Glomerular visceral epithelial cell (primary cell): ENCODE measurements around the gene ITGB1BP1.
"Not testable (repeated sequence)": the region's sequence is repeated elsewhere in the genome, so short reads cannot be mapped to it uniquely, and the experiment has no call there.

ENCODE experiments used
- DNase-seq: peaks from one replicate; pipeline ENCODE4 v3.0.0-alpha.2; 2016; ENCODE audit errors: extremely low spot score

The ITGB1BP1 gene

DNA sequence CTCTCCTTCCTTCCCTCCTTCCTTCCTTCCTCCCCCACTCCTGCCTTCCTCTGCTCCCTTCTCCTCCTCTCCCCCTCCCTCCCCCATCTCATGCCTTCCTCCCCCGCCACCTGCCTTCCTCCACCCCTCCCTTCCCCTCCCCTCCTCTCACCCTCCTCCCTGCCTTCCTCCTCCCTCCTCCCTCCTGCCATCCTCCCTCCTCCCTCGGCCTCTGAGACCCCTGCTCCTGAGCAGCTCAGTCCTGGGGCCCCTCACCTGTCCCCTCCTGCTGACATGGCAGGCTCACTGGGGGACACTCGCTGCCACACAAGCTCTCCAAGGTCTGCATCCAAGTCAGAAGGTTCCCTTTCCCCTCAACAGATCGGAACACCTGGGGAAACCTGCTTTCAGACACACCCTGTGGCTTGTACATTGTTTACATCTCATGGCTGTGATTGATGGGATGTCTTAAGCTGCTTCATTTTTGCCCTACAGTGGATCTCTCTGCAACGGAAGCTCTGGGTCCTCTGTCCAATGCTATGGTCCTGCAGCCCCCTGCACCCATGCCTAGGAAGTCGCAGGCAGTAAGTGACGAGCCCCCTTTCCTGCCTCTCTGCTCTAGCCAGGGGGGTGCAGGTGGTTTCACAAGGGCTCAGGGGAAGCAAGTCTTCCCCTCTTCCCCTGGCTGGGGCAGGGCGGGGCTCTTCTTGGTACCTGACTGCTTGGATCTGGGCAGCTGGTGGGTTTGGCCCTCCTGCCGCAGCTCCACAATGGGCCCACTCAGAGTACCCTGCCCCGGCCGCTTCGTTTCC, 22.9 kb downstream of the ITGB1BP1 start:
- no peak for DNase-seq

DNA sequence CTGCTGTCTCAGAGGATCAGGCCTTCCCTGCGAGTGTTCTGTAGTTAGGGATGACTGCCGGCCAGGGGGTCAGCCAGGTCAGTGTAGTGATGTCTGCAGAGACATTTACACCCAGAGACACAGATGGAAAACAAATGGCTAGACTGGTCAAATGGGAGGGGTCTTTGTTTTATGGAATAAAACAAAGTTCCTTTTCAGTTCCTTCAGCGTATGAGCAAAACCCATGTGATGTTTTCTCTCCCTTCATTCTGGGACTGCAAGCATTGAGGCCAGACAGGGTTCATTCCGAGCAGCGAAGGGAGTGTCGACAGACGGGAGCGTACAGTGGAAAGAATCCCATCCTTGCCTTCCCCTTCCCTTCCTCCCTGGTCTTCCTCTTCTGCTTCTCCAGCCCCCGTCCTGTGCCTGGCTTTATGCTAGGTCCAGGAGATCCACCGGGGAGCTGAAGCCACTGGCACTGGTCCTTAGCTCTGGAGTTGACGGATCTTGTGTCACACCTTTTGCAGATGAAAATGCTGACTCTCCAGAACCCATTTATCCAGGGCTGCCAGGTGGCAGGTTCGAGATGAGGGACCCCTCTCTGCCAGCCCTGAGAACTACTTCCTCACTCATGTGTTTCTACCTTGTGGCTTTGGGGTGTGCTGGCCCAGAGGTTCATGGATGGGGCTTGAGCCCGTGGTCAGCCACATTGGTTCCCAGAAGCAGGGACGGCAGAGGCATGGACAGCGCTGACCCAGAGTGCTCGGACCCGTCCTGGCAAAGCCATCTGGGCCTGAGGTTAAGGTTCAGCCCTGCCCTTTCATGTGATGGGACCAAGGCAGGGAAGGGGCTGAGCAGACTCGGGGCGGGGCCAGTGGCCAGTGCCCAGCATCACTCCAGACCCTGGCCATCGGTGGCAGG, 24.2 kb downstream of the ITGB1BP1 start:
- DNase-seq = no peak

DNA sequence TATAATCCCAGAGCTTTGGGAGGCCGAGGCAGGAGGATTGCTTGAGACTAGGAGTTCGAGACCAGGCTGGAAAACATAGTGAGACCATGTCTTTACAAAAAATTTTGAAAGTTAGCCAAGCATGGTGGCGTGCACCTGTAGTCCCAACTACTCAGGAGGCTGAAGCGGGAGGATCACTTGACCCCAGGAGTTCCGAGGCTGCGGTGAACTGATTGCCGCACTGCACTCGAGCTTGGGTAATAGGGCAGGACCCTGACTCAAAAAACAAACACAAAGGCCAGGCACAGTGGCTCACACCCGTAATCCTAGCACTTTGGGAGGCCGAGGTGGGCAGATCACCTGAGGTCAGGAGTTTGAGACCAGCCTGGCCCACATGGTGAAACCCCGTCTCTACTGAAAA, 25.1 kb downstream of the ITGB1BP1 start:
- not testable (repeated sequence) for DNase-seq

GRCh38 chr2:9397201-9397600, 26.1 kb downstream of the ITGB1BP1 start:
- DNase-seq = no peak

DNA sequence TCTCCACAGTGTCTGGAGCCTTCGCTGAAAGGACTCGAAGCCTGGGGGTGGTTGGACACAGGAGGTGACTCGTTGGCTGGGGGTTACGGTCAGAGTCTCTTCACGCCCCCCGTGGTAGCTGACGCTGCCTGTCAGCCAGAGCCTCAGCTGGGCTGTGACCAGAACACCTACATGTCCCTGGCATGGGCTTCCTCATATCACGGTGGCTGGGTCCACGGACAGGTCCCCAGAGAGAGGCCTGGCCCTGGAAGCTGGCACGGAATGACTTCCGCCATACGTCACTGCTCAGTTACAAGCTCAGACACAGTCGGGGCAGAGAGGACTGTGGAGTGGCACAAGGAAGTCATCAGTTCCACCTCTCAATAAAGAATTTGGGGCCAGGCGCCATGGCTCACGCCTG, 28.5 kb downstream of the ITGB1BP1 start:
- no peak for DNase-seq

DNA sequence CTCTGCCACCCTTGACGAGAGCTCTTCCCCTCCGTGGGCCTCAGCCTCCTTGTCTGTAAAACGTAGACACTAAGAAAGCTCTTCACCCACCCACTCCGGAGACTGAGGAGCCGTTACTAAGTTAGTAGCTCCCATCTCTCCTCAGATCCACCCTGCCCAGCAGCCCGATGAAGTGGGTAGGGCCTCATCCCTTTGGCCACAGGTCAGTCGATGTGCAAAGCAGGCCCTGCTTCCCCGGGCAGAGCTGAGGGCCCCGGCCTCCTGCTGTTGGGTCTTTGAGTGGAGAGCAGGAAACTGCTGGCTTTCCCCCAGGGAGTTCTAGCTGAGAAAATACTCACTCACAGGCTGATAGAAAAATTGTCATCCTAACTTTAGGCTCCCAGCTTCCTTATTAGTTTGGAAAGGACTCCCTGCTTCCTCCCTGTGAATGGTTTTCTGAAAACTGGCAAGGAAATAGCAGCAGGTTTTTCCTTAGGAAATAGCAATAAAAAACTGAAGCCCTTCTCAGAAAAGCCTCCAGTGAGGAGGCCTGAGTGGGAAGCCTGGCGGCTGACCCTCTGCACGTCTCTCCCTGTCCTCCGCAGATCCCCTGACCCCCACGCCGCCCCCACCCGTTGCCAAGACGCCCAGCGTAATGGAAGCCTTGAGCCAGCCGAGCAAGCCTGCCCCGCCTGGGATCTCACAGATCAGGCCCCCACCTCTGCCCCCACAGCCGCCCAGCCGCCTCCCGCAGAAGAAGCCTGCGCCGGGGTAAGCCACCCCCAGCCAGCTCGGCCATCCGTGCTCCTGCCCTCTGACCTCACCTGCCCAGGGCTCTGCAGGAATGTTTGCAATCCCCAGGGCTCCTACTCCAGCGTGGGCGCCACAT, 30.2 kb downstream of the ITGB1BP1 start:
- DNase-seq = no peak

DNA sequence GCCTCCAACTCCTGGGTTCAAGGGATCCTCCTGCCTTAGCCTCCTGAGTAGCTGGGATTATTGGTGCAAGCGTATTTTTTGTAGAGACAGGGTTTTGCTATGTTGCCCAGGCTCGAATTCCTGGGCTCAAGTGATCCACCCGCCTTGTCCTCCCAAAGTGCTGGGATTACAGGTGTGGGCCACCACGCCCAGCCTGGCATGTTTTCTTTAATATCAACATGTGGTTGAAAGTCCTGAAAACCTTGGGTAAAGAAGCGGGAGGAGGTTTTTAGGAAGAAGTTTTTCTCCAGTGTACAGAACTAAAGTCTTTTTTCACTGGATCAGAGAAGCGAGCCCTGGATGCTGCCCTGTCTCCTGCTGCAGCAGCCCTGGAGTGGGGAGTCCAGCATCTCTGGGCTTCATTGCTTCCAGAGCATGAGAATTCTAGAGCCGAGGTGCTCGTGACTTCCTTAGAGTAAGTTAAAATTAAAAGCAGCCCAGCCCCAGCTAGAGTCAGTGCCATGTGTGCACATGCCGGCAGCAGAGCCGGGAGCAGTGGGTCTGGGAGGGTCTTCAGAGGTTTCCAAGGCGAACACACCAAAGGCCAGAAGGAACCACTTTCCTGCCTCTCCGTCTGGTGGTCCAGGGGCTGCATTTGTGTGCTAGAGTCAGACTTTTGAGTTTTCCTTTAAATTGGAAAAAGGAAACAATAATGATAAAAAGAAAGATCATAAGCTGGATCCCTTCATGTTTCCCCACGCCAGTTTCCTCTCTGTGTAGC, 31.2 kb downstream of the ITGB1BP1 start:
- DNase-seq = no peak

DNA sequence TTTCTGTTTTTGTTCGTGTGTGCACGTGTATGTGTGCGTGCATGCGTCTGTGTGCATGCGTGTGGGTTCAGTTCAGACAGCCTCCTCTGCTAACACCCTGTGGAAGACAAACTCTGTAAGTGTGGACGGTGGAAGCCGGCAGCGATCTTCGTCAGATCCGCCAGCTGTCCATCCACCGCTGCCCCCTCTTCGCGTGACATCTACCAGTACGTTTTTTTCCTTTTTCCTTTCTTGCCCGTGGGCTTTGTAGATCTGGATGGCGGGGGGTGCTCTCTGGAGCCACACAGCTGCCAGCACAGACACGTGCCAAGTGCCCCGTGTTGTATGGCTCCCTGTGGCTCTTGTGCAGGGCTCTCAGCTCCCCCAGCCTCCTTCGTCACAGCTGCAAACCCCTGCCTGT, 32.3 kb downstream of the ITGB1BP1 start:
- no peak for DNase-seq

DNA sequence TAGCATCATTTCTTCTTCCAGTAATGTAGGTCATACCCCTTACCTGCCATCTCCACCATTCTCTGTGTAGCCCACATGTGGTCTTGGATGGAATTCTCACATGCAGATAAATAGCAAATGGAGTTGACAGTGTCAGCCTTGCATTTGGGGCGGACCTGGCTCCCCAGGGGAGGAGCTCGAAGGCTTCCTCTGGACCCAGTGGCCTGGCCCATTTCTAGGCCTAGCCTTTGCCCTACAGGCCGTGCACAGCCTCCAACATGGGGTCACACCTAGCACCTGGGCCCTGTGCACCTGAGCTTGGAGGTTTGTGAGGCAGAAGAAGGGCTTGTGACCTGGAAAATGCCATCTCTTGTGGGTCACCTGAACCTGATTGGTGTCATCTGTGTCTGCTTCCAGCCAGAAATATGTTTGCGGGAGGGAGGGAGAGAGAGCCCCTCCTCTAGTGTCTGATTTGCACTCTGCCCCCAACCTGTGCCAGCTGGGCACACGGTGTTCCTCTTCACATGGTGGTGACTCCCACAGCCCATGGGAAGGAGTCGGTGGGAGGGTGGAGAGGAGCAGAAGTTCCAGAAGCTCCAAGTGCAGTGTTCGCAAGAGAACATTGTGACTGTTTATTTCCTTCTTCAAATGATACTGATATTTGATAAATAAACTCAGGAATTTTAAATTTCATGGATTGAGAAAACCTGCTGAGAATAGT, 33.0 kb downstream of the ITGB1BP1 start:
- DNase-seq = no peak

GRCh38 chr2:9388950-9389911, 34.1 kb downstream of the ITGB1BP1 start:
- DNase-seq = no peak

DNA sequence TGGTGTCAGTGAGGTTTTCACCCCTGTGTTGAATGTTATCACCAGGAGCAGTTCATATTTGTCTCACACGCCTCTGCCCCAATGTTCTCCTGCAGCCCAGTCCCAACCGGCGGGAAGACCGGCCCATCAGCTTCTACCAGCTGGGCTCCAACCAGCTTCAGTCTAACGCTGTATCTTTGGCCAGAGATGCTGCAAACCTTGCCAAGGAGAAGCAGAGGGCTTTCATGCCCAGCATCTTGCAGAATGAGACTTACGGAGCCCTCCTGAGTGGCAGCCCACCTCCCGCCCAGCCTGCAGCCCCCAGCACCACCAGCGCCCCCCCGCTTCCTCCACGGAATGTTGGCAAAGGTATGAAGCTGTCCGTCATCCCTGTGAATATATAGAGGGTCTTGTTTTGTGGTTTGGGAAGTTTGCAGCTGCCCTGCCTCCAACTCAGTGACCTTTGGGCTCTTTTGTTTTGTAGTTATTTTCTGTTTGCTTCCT, 35.1 kb downstream of the ITGB1BP1 start:
- no peak for DNase-seq

- DNase-seq = peak; percentile 67
Observed at GRCh38 chr2:9385841-9386240, 37.5 kb downstream of the ITGB1BP1 start.

DNA sequence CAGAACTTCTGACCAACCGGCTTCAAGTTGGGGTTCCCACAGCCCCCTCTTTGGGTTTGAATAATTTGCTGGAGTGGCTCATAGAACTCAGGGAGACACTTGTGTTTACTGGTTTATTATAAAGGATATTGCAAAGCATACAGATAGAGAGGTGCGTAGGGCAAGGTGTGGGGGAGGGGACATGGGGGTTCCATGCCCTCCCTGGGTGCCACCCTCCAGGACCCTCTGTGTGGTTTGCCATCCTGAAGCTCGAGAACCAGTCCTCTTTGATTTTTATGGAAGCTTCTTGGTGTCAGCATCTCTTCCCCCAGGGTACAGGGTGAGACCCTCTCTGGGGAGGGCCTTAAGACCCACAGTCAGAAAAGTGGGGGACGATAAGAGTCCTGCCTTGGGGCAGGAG, 38.8 kb downstream of the ITGB1BP1 start:
- DNase-seq = no peak

- DNase-seq = peak; percentile 67
Observed at GRCh38 chr2:9382604-9383235, 40.6 kb downstream of the ITGB1BP1 start.

- peak; percentile 88 for DNase-seq
Observed at GRCh38 chr2:9380702-9381628, 42.4 kb downstream of the ITGB1BP1 start.

GRCh38 chr2:9379391-9379755, 44.0 kb downstream of the ITGB1BP1 start:
- no peak for DNase-seq
